ENCODE results near the gene TLCD2.
A peak's percentile ranks its signal among the peaks of the same experiment; 100 is the strongest.

- TF ChIP-seq MAX (IDR thresholded peaks at IDR 0.05): no peak
- TF ChIP-seq PRDM4 (CRISPR knock-in tag; IDR thresholded peaks at IDR 0.05; ENCODE audit: borderline replicate concordance): no peak
- peak in 1 of 2 experiments; percentile 60; a peak in 1 of 4 replicates for TF ChIP-seq POLR2A (IDR thresholded peaks at IDR 0.05; ENCODE audit: insufficient read depth in 1 of 2, low read depth in 2 of 2, low read length in 2 of 2)
- TF ChIP-seq ZNF816 (CRISPR knock-in tag; IDR thresholded peaks at IDR 0.05; ENCODE audit: borderline replicate concordance): no peak
- TF ChIP-seq EP300 (IDR thresholded peaks at IDR 0.05; ENCODE audit: low read depth in 2 of 2, low read length in 2 of 2): no peak
- no peak for TF ChIP-seq EP300 (CRISPR knock-in tag; IDR thresholded peaks at IDR 0.05; ENCODE audit: borderline replicate concordance)
- no peak for TF ChIP-seq E2F1 (CRISPR knock-in tag; IDR thresholded peaks at IDR 0.05)
- no peak for TF ChIP-seq CBX5 (CRISPR knock-in tag; IDR thresholded peaks at IDR 0.05; ENCODE audit: borderline replicate concordance)
- no peak for TF ChIP-seq TEAD3 (CRISPR knock-in tag; optimal IDR thresholded peaks at IDR 0.05; ENCODE audit: borderline replicate concordance)
- TF ChIP-seq CHD2 (IDR thresholded peaks at IDR 0.05; ENCODE audit: low read depth, low read length): no peak
- no peak for TF ChIP-seq NFRKB (IDR thresholded peaks at IDR 0.05)
- TF ChIP-seq JUND (CRISPR knock-in tag; IDR thresholded peaks at IDR 0.05): no peak
- TF ChIP-seq TCF7L2 (IDR thresholded peaks at IDR 0.05; ENCODE audit: low read depth, low read length): no peak
Measured at GRCh38 chr17:1753767-1754429, 43.7 kb upstream of the TLCD2 start.

Measured in HepG2 (cell line).